H1 (cell line): ENCODE data around the gene MTFR1L.
A peak's percentile ranks its signal among the peaks of the same experiment; 100 is the strongest.

Experiments
- CTCF ChIP-seq, 3 experiments: IDR thresholded peaks; 1 replicate in 2 of 3; 2 replicates in 1 of 3; pipeline versions ENCODE4 v1.5.1 to v1.6.1; 2011; ENCODE audit warnings: low read length in 3 of 3, mild to moderate bottlenecking in 3 of 3, inconsistent platforms in 2 of 3, low read depth in 1 of 3, moderate library complexity in 1 of 3; ENCODE audit not compliant: insufficient read depth in 1 of 3; ENCODE audit errors: control extremely low read depth in 1 of 3
- RFX5 ChIP-seq: IDR thresholded peaks from 2 replicates; pipeline ENCODE4 v1.6.1; 2011; ENCODE audit warnings: low read depth, low read length, improper control_type of control experiment, borderline replicate concordance

- TF ChIP-seq RFX5 (no peak), CTCF (IDR thresholded peaks at IDR 0.05; ENCODE audit: control extremely low read depth in 1 of 3, insufficient read depth in 1 of 3, low read depth in 1 of 3, low read length in 3 of 3) (peak in 1 of 3 experiments; percentile 6; a peak in 1 of 4 replicates)
Observed at GRCh38 chr1:25809929-25810328, 9.8 kb upstream of the MTFR1L start.
